ENCODE data around the gene ATG16L2. TPM values are rescaled to one million over a fixed set of nuclear protein-coding genes. Genes with fewer than 3 reads are reported as not detected.
"Not testable (repeated sequence)": the region's sequence is repeated elsewhere in the genome, so short reads cannot be mapped to it uniquely, and the experiment has no call there.

ATG16L2 gene
- polyA plus RNA-seq, 1 donor from 2014 or later, result 9.4 TPM

GRCh38 chr11:72826942-72827480 lies 12.8 kb downstream of the ATG16L2 start:
- no peaks in the 10 kb centered on the region for H3F3A ChIP-seq (ENCODE audit: insufficient read depth, low read length, poor library complexity, severe bottlenecking)
- no peaks in the 10 kb centered on the region for H3K9me3 ChIP-seq (ENCODE audit: low read length)
- no peaks in the 10 kb centered on the region for H3K9me2 ChIP-seq (ENCODE audit: insufficient read depth, low read length)
- no peak overlapping the region for H3K4me3 ChIP-seq (ENCODE audit: low read length)
- no peak overlapping the region for H3K9ac ChIP-seq (ENCODE audit: low read length)
- H3K4me2 ChIP-seq (ENCODE audit: low read length), result no peak overlapping the region
- no peaks in the 10 kb centered on the region for H3K79me2 ChIP-seq (replicated peaks; ENCODE audit: insufficient read depth, low read length)
- H3K36me3 ChIP-seq (ENCODE audit: insufficient read depth, low read length), result no peaks in the 10 kb centered on the region
- H4K20me1 ChIP-seq (ENCODE audit: insufficient read depth), result no peaks in the 10 kb centered on the region
- TF ChIP-seq REST (IDR thresholded peaks at IDR 0.05; ENCODE audit: borderline replicate concordance), result no peak
- no peak for TF ChIP-seq EP300 (conservative IDR thresholded peaks at IDR 0.05; ENCODE audit: poor library complexity, severe bottlenecking)
- no peak overlapping the region for H2AFZ ChIP-seq (ENCODE audit: low read depth, low read length)
- H3K27ac ChIP-seq (ENCODE audit: low read length), result no peak overlapping the region
- H3K27me3 ChIP-seq (ENCODE audit: insufficient read depth, low read depth, low read length), result no peaks in the 10 kb centered on the region

DNA sequence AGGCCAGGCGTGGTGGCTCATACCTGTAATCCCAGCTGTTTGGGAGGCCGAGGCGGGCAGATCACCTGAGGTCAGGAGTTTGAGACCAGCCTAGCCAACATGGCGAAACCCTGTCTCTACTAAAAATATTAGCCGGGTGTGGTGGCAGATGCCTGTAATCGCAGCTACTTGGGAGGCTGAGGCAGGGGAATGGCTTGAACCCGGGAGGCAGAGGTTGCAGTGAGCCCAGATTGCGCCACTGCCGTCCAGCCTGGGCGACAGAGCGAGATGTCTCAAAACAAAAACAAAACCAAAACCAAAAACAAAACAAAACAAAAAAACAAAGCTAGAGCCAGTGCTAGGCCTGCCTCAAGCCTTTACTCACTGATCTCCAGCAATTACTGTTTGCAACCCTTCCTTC lies 13.4 kb downstream of the ATG16L2 start:
- H3K9me2 ChIP-seq (ENCODE audit: insufficient read depth, low read length); H3K27ac ChIP-seq (ENCODE audit: low read length); H3K4me2 ChIP-seq (ENCODE audit: low read length); H3K36me3 ChIP-seq (ENCODE audit: insufficient read depth, low read length); H3K9ac ChIP-seq (ENCODE audit: low read length); H2AFZ ChIP-seq (ENCODE audit: low read depth, low read length); H3K9me3 ChIP-seq (ENCODE audit: low read length); H3K79me2 ChIP-seq (replicated peaks; ENCODE audit: insufficient read depth, low read length); H3F3A ChIP-seq (ENCODE audit: insufficient read depth, low read length, poor library complexity, severe bottlenecking); H4K20me1 ChIP-seq (ENCODE audit: insufficient read depth); H3K4me3 ChIP-seq (ENCODE audit: low read length); H3K27me3 ChIP-seq (ENCODE audit: insufficient read depth, low read depth, low read length): not testable (repeated sequence)

GRCh38 chr11:72828081-72828567 lies 13.9 kb downstream of the ATG16L2 start:
- H3K9ac ChIP-seq (ENCODE audit: low read length), result no peak overlapping the region
- H4K20me1 ChIP-seq (ENCODE audit: insufficient read depth), result no peaks in the 10 kb centered on the region
- no peaks in the 10 kb centered on the region for H3K9me2 ChIP-seq (ENCODE audit: insufficient read depth, low read length)
- no peaks in the 10 kb centered on the region for H3F3A ChIP-seq (ENCODE audit: insufficient read depth, low read length, poor library complexity, severe bottlenecking)
- H2AFZ ChIP-seq (ENCODE audit: low read depth, low read length), result no peak overlapping the region
- H3K36me3 ChIP-seq (ENCODE audit: insufficient read depth, low read length), result no peaks in the 10 kb centered on the region
- no peaks in the 10 kb centered on the region for H3K27me3 ChIP-seq (ENCODE audit: insufficient read depth, low read depth, low read length)
- H3K9me3 ChIP-seq (ENCODE audit: low read length), result no peaks in the 10 kb centered on the region
- H3K4me2 ChIP-seq (ENCODE audit: low read length), result no peak overlapping the region
- no peak for TF ChIP-seq EP300 (conservative IDR thresholded peaks at IDR 0.05; ENCODE audit: poor library complexity, severe bottlenecking)
- no peak for TF ChIP-seq MXI1 (conservative IDR thresholded peaks at IDR 0.05; ENCODE audit: poor library complexity, severe bottlenecking)
- TF ChIP-seq SMC3 (conservative IDR thresholded peaks at IDR 0.05; ENCODE audit: poor library complexity), result no peak
- TF ChIP-seq RAD21 (conservative IDR thresholded peaks at IDR 0.05), result no peak
- no peak for TF ChIP-seq REST (IDR thresholded peaks at IDR 0.05; ENCODE audit: borderline replicate concordance)
- no peak overlapping the region for H3K27ac ChIP-seq (ENCODE audit: low read length)
- H3K79me2 ChIP-seq (replicated peaks; ENCODE audit: insufficient read depth, low read length), result no peaks in the 10 kb centered on the region
- H3K4me3 ChIP-seq (ENCODE audit: low read length), result no peak overlapping the region
